H1 (cell line): Measurements from ENCODE around the gene TARP.

Experiments
- ATF3 ChIP-seq: IDR thresholded peaks from 2 replicates; pipeline ENCODE4 v1.6.1; 2011; ENCODE audit warnings: low read depth, mild to moderate bottlenecking, low read length; ENCODE audit not compliant: insufficient read depth
- KDM4A ChIP-seq: IDR thresholded peaks from one replicate; pipeline ENCODE4 v1.7.1; 2012; ENCODE audit warnings: low read depth, mild to moderate bottlenecking, moderate library complexity, low read length, inconsistent platforms; ENCODE audit not compliant: severe bottlenecking
- NANOG ChIP-seq: IDR thresholded peaks from 2 replicates; pipeline ENCODE4 v1.6.1; 2011; ENCODE audit warnings: low read length, low read depth, mild to moderate bottlenecking, inconsistent platforms; ENCODE audit not compliant: insufficient read depth, poor library complexity, severe bottlenecking
- TAF7 ChIP-seq: optimal IDR thresholded peaks from 2 replicates; pipeline ENCODE3; 2011; ENCODE audit warnings: low read depth, mild to moderate bottlenecking, inconsistent platforms, low read length, moderate library complexity, borderline replicate concordance

TARP gene

GRCh38 chr7:38318241-38318640, 44.8 kb upstream of the TARP start (continued):
- no peak for TF ChIP-seq TAF7
- TF ChIP-seq KDM4A = no peak
- no peak for TF ChIP-seq NANOG
- no peak for TF ChIP-seq ATF3
- TF ChIP-seq, all 59 proteins: peak for 0
